PFSK-1 (cell line): ENCODE results near the gene AOC2.

Experiments used
- FOXP2 ChIP-seq: optimal IDR thresholded peaks from 2 replicates; pipeline ENCODE3; 2011; ENCODE audit warnings: borderline replicate concordance, control low read depth, inconsistent platforms; ENCODE audit not compliant: insufficient read depth; ENCODE audit errors: extremely low read length, extremely low read depth
- POLR2AphosphoS5 ChIP-seq: IDR thresholded peaks from 2 replicates; pipeline ENCODE4 v1.6.1; 2012; ENCODE audit warnings: low read depth, mild to moderate bottlenecking, control low read depth, low read length, moderate library complexity
- SIN3A ChIP-seq: IDR thresholded peaks from 2 replicates; pipeline ENCODE4 v1.6.1; 2012; ENCODE audit warnings: mild to moderate bottlenecking, low read length, moderate library complexity, borderline replicate concordance; ENCODE audit not compliant: insufficient read depth
- TAF1 ChIP-seq: IDR thresholded peaks from 2 replicates; pipeline ENCODE4 v1.6.1; 2012; ENCODE audit warnings: low read length, control low read depth, borderline replicate concordance; ENCODE audit not compliant: insufficient read depth
- TF ChIP-seq, protein P1 (sequence below), 2 experiments: IDR thresholded peaks; 2 replicates each; pipeline versions ENCODE4 v1.6.1 to v1.8.0; 2011 to 2012; ENCODE audit warnings: low read depth in 2 of 2, low read length in 2 of 2, control low read depth in 1 of 2, inconsistent platforms in 1 of 2, mild to moderate bottlenecking in 1 of 2, moderate library complexity in 1 of 2; ENCODE audit not compliant: insufficient read depth in 1 of 2

DNA sequence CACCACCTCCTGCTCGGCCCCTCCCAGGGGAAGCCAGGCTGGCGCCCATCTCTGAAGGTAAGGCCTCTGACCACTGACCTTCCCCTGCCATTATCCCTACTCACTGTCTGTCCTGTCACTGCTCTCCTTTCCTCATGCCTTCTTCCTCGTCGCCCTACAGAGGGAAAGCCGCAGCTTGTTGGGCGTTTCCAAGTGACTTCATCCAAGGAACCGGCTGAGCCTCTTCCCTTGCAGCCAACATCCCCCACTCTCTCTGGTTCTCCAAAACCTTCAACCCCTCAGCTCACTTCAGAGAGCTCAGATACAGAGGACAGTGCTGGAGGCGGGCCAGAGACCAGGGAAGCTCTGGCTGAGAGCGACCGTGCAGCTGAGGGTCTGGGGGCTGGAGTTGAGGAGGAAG lies 48.9 kb upstream of the AOC2 start:
- TF ChIP-seq FOXP2 (no peak), POLR2AphosphoS5 (no peak), SIN3A (no peak), TAF1 (no peak)
- TF ChIP-seq, protein P1, sequence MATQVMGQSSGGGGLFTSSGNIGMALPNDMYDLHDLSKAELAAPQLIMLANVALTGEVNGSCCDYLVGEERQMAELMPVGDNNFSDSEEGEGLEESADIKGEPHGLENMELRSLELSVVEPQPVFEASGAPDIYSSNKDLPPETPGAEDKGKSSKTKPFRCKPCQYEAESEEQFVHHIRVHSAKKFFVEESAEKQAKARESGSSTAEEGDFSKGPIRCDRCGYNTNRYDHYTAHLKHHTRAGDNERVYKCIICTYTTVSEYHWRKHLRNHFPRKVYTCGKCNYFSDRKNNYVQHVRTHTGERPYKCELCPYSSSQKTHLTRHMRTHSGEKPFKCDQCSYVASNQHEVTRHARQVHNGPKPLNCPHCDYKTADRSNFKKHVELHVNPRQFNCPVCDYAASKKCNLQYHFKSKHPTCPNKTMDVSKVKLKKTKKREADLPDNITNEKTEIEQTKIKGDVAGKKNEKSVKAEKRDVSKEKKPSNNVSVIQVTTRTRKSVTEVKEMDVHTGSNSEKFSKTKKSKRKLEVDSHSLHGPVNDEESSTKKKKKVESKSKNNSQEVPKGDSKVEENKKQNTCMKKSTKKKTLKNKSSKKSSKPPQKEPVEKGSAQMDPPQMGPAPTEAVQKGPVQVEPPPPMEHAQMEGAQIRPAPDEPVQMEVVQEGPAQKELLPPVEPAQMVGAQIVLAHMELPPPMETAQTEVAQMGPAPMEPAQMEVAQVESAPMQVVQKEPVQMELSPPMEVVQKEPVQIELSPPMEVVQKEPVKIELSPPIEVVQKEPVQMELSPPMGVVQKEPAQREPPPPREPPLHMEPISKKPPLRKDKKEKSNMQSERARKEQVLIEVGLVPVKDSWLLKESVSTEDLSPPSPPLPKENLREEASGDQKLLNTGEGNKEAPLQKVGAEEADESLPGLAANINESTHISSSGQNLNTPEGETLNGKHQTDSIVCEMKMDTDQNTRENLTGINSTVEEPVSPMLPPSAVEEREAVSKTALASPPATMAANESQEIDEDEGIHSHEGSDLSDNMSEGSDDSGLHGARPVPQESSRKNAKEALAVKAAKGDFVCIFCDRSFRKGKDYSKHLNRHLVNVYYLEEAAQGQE (IDR thresholded peaks at IDR 0.05; ENCODE audit: insufficient read depth in 1 of 2, low read depth in 2 of 2, low read length in 2 of 2) = no peak
